ENCODE measurements around the gene ZBTB49.

DNA sequence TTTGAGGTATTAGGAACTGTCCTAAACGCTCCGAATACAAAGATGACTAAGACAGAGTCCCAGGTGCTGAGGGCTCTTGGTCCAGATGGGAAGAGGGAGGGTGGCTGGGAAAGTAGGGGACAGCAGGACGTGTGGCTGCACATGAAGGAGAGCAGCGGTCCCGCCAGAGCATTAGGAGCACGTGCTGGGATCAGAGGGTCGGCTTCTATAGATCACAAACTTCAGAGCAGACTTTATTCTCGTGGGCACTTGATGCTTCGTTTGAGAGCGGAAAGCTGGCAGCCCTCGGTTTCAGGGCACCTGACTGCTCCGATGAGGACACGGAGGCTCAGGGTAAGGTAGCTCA lies 26.1 kb downstream of the ZBTB49 start:
- TF ChIP-seq, protein P1, sequence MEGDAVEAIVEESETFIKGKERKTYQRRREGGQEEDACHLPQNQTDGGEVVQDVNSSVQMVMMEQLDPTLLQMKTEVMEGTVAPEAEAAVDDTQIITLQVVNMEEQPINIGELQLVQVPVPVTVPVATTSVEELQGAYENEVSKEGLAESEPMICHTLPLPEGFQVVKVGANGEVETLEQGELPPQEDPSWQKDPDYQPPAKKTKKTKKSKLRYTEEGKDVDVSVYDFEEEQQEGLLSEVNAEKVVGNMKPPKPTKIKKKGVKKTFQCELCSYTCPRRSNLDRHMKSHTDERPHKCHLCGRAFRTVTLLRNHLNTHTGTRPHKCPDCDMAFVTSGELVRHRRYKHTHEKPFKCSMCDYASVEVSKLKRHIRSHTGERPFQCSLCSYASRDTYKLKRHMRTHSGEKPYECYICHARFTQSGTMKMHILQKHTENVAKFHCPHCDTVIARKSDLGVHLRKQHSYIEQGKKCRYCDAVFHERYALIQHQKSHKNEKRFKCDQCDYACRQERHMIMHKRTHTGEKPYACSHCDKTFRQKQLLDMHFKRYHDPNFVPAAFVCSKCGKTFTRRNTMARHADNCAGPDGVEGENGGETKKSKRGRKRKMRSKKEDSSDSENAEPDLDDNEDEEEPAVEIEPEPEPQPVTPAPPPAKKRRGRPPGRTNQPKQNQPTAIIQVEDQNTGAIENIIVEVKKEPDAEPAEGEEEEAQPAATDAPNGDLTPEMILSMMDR (IDR thresholded peaks at IDR 0.05): no peak
- TF ChIP-seq POLR2A (IDR thresholded peaks at IDR 0.05): no peak
